ENCODE data around the gene TRIM65. TPM values are rescaled to one million over a fixed set of nuclear protein-coding genes. Genes with fewer than 3 reads are reported as not detected.

Gene TRIM65
- total and polyA plus RNA-seq, 2 of the 13 experiments (the other 11 are each of a cell fraction or from before 2014, with no cell fraction given) = 10.3 to 22.4 TPM

- TF ChIP-seq GLMP (CRISPR knock-in tag; IDR thresholded peaks at IDR 0.05; ENCODE audit: borderline replicate concordance) (no peak), ZNF704 (CRISPR knock-in tag; IDR thresholded peaks at IDR 0.05; ENCODE audit: borderline replicate concordance) (no peak), DNMT3B (CRISPR knock-in tag; conservative IDR thresholded peaks at IDR 0.05) (no peak), HNF1B (CRISPR knock-in tag; IDR thresholded peaks at IDR 0.05) (no peak), TRIM22 (IDR thresholded peaks at IDR 0.05) (no peak), KAT2B (IDR thresholded peaks at IDR 0.05; ENCODE audit: borderline replicate concordance, low read depth, low read length) (no peak), CTCF (CRISPR knock-in tag; IDR thresholded peaks at IDR 0.05) (peak; percentile 72), ZNF800 (CRISPR knock-in tag; IDR thresholded peaks at IDR 0.05) (no peak; the same call in 1 of the 2 replicates), ZKSCAN5 (CRISPR knock-in tag; IDR thresholded peaks at IDR 0.05) (no peak), DRAP1 (CRISPR knock-in tag; IDR thresholded peaks at IDR 0.05) (peak; percentile 67), SMAD9 (CRISPR knock-in tag; IDR thresholded peaks at IDR 0.05) (no peak), CBX5 (CRISPR knock-in tag; IDR thresholded peaks at IDR 0.05; ENCODE audit: borderline replicate concordance) (no peak), ZNF143 (CRISPR knock-in tag; IDR thresholded peaks at IDR 0.05) (0 out of 2 replicates have a peak, but pooled peaks have one; percentile 4), HNRNPH1 (optimal IDR thresholded peaks at IDR 0.05; ENCODE audit: low read depth, low read length) (no peak), ZNF251 (CRISPR knock-in tag; IDR thresholded peaks at IDR 0.05) (no peak), RAD21 (CRISPR knock-in tag; IDR thresholded peaks at IDR 0.05) (no peak), AKAP8 (CRISPR knock-in tag; IDR thresholded peaks at IDR 0.05) (peak; percentile 89), RBFOX2 (IDR thresholded peaks at IDR 0.05; ENCODE audit: low read depth, low read length) (no peak)
These were observed 4.9 kb downstream of the TRIM65 start (continued) for GRCh38 chr17:75891605-75892555.

All from HepG2 (cell line).